Islet of Langerhans (tissue), 1 donor: ENCODE data around the gene NADK2.
A peak's percentile ranks its signal among the peaks of the same experiment; 100 is the strongest.

Source experiments
- FAIRE-seq: peaks from one replicate; lab custom pipeline; 2011; peaks lifted over from hg19 to GRCh38; lab: Jason Lieb, UNC

NADK2 gene

GRCh38 chr5:36161361-36161760 lies 80.4 kb downstream of the NADK2 start:
- no peak for FAIRE-seq

GRCh38 chr5:36160617-36161016 lies 81.1 kb downstream of the NADK2 start:
- no peak for FAIRE-seq

GRCh38 chr5:36158144-36158543 lies 83.6 kb downstream of the NADK2 start:
- FAIRE-seq = no peak

GRCh38 chr5:36156619-36157018 lies 85.1 kb downstream of the NADK2 start:
- FAIRE-seq = no peak

GRCh38 chr5:36156121-36156601 lies 85.6 kb downstream of the NADK2 start:
- no peak for FAIRE-seq

- no peak for FAIRE-seq
Measured at GRCh38 chr5:36155291-36155690, 86.4 kb downstream of the NADK2 start.

GRCh38 chr5:36153726-36154125 lies 88.0 kb downstream of the NADK2 start:
- no peak for FAIRE-seq

GRCh38 chr5:36153298-36153677 lies 88.4 kb downstream of the NADK2 start:
- no peak for FAIRE-seq

GRCh38 chr5:36152324-36153297 lies 89.1 kb downstream of the NADK2 start:
- FAIRE-seq = no peak

GRCh38 chr5:36151434-36152323 lies 90.0 kb downstream of the NADK2 start, which contains the start of the genes LMBRD2 and SKP2:
Gene LMBRD2, minus strand, starts transcription at chr5:36151887. Its CDS starts 8,538 bp downstream, at chr5:36143349.
Gene SKP2, plus strand, starts transcription at chr5:36152111. Its CDS starts 152 bp downstream, at chr5:36152263.
- FAIRE-seq = peak; percentile 77

GRCh38 chr5:36150676-36151433 lies 90.9 kb downstream of the NADK2 start:
- FAIRE-seq = no peak

- FAIRE-seq = no peak
Measured at GRCh38 chr5:36147681-36148080, 94.0 kb downstream of the NADK2 start.

GRCh38 chr5:36146390-36146789 lies 95.3 kb downstream of the NADK2 start:
- FAIRE-seq = no peak

GRCh38 chr5:36145311-36145710 lies 96.4 kb downstream of the NADK2 start:
- no peak for FAIRE-seq
